ENCODE data around the gene ZDHHC11.

DNA sequence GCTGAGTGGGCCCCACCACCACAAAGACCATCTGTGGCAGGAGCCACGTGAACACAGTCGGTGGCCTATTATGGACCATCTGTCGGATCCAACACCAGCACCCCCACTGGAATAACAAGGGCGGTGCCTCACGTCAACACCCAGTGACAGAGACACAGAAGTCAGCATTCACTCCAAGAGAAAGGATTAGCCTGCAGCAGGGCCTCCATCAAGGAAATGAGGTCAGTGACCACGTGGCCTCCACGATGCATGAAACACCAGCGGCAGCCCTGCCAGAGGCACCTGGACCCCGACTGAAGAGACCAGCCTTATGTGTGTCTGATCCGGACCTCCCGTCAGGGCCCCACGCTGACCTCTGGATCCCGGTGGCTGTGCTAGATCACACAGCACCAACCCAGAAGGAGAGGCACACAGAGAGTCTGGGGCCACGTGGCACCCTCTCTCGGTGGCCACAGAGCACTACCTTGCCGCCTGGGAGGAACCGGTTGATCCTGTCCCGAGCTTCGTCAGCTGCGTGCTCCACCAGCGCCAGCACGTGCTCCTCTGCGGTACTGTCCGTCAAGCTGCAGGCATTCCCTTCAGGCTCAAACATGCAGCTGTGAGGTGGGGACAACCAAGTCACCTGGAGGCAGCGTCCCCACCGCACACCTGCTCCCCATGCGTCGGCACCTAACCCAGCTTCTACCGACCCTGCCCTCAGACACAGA, 32.8 kb upstream of the ZDHHC11 start:
- TF ChIP-seq EZH2phosphoT487 (IDR thresholded peaks at IDR 0.05; ENCODE audit: borderline replicate concordance, low read length), result no peak
- TF ChIP-seq, protein P1, sequence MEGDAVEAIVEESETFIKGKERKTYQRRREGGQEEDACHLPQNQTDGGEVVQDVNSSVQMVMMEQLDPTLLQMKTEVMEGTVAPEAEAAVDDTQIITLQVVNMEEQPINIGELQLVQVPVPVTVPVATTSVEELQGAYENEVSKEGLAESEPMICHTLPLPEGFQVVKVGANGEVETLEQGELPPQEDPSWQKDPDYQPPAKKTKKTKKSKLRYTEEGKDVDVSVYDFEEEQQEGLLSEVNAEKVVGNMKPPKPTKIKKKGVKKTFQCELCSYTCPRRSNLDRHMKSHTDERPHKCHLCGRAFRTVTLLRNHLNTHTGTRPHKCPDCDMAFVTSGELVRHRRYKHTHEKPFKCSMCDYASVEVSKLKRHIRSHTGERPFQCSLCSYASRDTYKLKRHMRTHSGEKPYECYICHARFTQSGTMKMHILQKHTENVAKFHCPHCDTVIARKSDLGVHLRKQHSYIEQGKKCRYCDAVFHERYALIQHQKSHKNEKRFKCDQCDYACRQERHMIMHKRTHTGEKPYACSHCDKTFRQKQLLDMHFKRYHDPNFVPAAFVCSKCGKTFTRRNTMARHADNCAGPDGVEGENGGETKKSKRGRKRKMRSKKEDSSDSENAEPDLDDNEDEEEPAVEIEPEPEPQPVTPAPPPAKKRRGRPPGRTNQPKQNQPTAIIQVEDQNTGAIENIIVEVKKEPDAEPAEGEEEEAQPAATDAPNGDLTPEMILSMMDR (IDR thresholded peaks at IDR 0.05; ENCODE audit: low read depth, low read length, poor library complexity, severe bottlenecking), result no peak

All from DOHH2 (cell line).